Body of pancreas (tissue), 4 donors: Measurements from ENCODE around the gene FREM1.

Experiments used
- CTCF ChIP-seq, 7 experiments: fragments of 450-650 bp in 4 of 7; fragments of 200-600 bp in 3 of 7; sonication (generic) in 3 of 7; IDR thresholded peaks; one replicate each; pipeline ENCODE4 v1.5.1; 2016 to 2019; ENCODE audit warnings: antibody characterized with exemption in 7 of 7
- POLR2A ChIP-seq, 3 donors: fragments of 450-650 bp; IDR thresholded peaks; one replicate each; pipeline ENCODE4 v1.6.1; 2016; ENCODE audit warnings: antibody characterized with exemption in 3 of 3, mild to moderate bottlenecking in 2 of 3

DNA sequence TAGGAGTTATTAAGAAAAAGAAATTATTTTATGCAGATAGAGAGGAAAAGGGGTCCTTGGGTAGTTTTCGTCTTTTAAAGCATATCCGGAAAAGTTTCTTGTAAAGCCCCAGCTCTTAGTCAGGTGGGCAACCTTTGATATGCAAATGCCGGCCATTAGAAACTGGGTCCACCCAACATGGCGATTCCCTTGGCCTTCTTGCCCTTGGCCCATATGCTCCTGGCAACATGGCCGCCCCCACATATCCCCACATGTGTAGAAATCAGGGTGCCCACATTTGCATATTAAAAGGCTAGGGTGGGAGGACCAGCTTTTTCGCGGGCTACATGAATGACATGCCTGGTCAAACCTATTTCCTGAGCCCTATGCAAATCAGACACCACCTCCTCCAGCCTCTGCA is 73.3 kb downstream of the FREM1 start:
- no peak for TF ChIP-seq CTCF (IDR thresholded peaks at IDR 0.05)
- no peak for TF ChIP-seq POLR2A (IDR thresholded peaks at IDR 0.05)
